ENCODE results near the gene NOL6. TPM values are rescaled to one million over a fixed set of nuclear protein-coding genes. Genes with fewer than 3 reads are reported as not detected.

Gene NOL6
- total RNA-seq, 1 donor from 2014 or later = 28.6 TPM

- TF ChIP-seq, protein P1, sequence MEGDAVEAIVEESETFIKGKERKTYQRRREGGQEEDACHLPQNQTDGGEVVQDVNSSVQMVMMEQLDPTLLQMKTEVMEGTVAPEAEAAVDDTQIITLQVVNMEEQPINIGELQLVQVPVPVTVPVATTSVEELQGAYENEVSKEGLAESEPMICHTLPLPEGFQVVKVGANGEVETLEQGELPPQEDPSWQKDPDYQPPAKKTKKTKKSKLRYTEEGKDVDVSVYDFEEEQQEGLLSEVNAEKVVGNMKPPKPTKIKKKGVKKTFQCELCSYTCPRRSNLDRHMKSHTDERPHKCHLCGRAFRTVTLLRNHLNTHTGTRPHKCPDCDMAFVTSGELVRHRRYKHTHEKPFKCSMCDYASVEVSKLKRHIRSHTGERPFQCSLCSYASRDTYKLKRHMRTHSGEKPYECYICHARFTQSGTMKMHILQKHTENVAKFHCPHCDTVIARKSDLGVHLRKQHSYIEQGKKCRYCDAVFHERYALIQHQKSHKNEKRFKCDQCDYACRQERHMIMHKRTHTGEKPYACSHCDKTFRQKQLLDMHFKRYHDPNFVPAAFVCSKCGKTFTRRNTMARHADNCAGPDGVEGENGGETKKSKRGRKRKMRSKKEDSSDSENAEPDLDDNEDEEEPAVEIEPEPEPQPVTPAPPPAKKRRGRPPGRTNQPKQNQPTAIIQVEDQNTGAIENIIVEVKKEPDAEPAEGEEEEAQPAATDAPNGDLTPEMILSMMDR (IDR thresholded peaks at IDR 0.05) = no peak
- intact Hi-C loops (cut with DNase I) = no loop called here
- no peak overlapping the region for H3K27ac ChIP-seq
- no peak overlapping the region for H3K4me3 ChIP-seq
- no peaks in the 10 kb centered on the region for H3K27me3 ChIP-seq
- H3K36me3 ChIP-seq = no peaks in the 10 kb centered on the region
- peaks cover 3 to 7% of the 10 kb centered on the region in 2 donors for H3K4me1 ChIP-seq
- DNase-seq (ENCODE audit: low spot score in 2 of 2) = no peak
- H3K9me3 ChIP-seq = no peaks in the 10 kb centered on the region
These were observed 30.1 kb downstream of the NOL6 start for GRCh38 chr9:33443464-33444154.

- DNase-seq (ENCODE audit: low spot score in 2 of 2) = no peak
- peaks cover 3 to 7% of the 10 kb centered on the region in 2 donors for H3K4me1 ChIP-seq
These were observed 30.7 kb downstream of the NOL6 start for GRCh38 chr9:33443047-33443446.

DNA sequence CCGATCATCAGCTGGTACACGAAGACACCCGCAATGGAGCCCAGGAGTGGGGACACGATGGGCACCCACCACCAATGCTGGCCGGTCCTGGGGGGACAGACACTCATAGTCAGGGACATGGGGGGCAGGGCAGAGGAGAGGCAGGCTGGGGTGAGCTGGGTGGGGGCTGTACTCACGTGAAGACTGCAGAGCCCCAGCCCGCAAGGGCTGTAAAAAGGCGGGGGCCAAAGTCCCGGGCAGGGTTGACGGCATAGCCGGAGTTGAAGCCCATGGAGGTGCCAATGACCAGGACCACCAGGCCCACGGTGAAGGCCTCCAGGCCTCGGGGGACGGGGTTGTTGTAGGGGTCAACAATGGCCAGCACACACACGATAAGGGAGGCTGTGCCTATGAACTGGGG lies 31.6 kb downstream of the NOL6 start:
- TF ChIP-seq, protein P1 (IDR thresholded peaks at IDR 0.05) = no peak
- H3K4me3 ChIP-seq = no peak overlapping the region
- intact Hi-C loops (cut with DNase I) = no loop called here
- H3K4me1 ChIP-seq = peaks cover under 1 to 4% of the 10 kb centered on the region in 2 donors
- H3K36me3 ChIP-seq = no peaks in the 10 kb centered on the region
- no peak overlapping the region for H3K27ac ChIP-seq
- H3K27me3 ChIP-seq = no peaks in the 10 kb centered on the region
- no peak for DNase-seq (ENCODE audit: low spot score in 2 of 2)
- no peaks in the 10 kb centered on the region for H3K9me3 ChIP-seq

More at GRCh38 chr9:33443047-33443446, 30.7 kb downstream of the NOL6 start:
- TF ChIP-seq, protein P1 (IDR thresholded peaks at IDR 0.05) = no peak
- Histone ChIP-seq H3K27ac (no peak overlapping the region), H3K36me3 (no peaks in the 10 kb centered on the region), H3K4me3 (no peak overlapping the region), H3K27me3 (no peaks in the 10 kb centered on the region), H3K9me3 (no peaks in the 10 kb centered on the region)
- intact Hi-C loops (cut with DNase I) = no loop called here

DNA sequence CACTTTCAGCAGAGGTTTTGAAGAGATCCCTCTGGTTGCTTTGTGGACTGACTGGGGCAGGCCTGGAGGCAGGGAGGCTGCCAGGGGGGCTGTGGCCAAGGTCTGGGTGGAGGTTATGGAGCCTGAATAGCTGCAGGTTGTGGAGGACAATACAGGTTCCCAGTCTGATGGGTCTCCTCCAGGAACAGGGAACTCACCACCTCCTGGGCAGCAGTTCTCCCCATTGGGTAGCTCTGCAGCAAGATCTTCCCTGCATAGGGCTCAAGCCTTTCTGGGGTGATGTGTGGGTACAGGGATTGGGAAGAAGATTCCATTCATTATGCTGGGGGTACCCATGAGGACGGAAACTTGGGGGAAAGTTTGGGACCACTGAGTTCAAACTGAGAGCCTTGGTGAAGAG lies 33.1 kb downstream of the NOL6 start:
- intact Hi-C loops (cut with DNase I) = no loop called here

DNA sequence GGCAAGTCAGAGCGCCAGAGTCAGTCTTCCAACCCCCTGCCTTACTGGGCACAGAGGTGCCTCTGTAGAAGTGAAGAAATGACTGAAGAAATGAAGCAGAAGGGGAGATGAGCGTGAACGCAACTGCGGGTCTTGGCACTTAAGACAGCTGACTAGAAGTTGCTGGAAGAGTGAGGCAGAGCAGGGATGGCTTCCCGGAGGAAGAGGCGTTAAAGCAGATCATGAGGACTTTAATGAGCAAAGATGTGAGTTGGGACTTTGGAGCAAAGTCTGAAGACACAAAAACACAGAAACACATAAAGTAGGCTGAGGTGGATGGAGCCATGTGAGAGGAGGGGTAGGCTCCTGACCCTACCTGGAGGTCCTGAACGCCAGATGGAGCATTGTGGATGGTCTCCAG lies 33.5 kb downstream of the NOL6 start:
- H3K4me3 ChIP-seq = no peak overlapping the region
- TF ChIP-seq, protein P1 (IDR thresholded peaks at IDR 0.05) = no peak
- no peak overlapping the region for H3K27ac ChIP-seq
- intact Hi-C loops (cut with DNase I) = no loop called here
- H3K9me3 ChIP-seq = no peaks in the 10 kb centered on the region
- no peaks in the 10 kb centered on the region for H3K36me3 ChIP-seq
- H3K4me1 ChIP-seq = no peaks in the 10 kb centered on the region
- DNase-seq (ENCODE audit: low spot score in 2 of 2) = no peak
- H3K27me3 ChIP-seq = no peaks in the 10 kb centered on the region

More for the DNA sequence above, 33.1 kb downstream of the NOL6 start:
- H3K4me1 ChIP-seq = no peaks in the 10 kb centered on the region
- no peak overlapping the region for H3K4me3 ChIP-seq
- H3K27me3 ChIP-seq = no peaks in the 10 kb centered on the region
- DNase-seq (ENCODE audit: low spot score in 2 of 2) = no peak
- H3K27ac ChIP-seq = no peak overlapping the region
- H3K9me3 ChIP-seq = no peaks in the 10 kb centered on the region
- TF ChIP-seq, protein P1 (IDR thresholded peaks at IDR 0.05) = no peak
- H3K36me3 ChIP-seq = no peaks in the 10 kb centered on the region

Measured in ascending aorta (tissue), 2 donors.